Frontal cortex (tissue), 4 donors: ENCODE measurements around the gene C3orf22. TPM values are rescaled to one million over a fixed set of nuclear protein-coding genes. Genes with fewer than 3 reads are reported as not detected.
"Not testable (repeated sequence)": the region's sequence is repeated elsewhere in the genome, so short reads cannot be mapped to it uniquely, and the experiment has no call there.

Experiments
- DNase-seq, 2 donors: peaks; one replicate each; pipeline ENCODE4 v3.0.0; 2012; ENCODE audit warnings: low spot score in 2 of 2
- FAIRE-seq: peaks from 2 replicates; lab custom pipeline; 2012; peaks lifted over from hg19 to GRCh38; lab: Jason Lieb, UNC
- total RNA-seq: library from RNA; depleted of rRNA; stranded (reverse); fragments of >200 nt; gene quantifications from one replicate; pipeline ENCODE4 v1.2.3, GENCODE V29; 2014
- donor health status: control.
- donor health status: control.
- donor health status: control.

C3orf22 gene
- not detected for total RNA-seq

GRCh38 chr3:126558336-126559071 is at the start of gene C3orf22:
C3orf22 (minus strand) TSS chr3:126558932; CDS start chr3:126553390, 5,542 bp downstream.
- DNase-seq = no peak
- no peak for FAIRE-seq

- no peak for FAIRE-seq
- DNase-seq = peak in 1 of 2 donors; percentile 20
Measured at GRCh38 chr3:126607214-126607908, 48.6 kb upstream of the C3orf22 start.

- DNase-seq (peak in 1 of 2 donors; percentile 9), FAIRE-seq (no peak)
Measured at GRCh38 chr3:126606001-126606400, 47.3 kb upstream of the C3orf22 start.

GRCh38 chr3:126604691-126605090 is 46.0 kb upstream of the C3orf22 start:
- DNase-seq (no peak), FAIRE-seq (no peak)

DNA sequence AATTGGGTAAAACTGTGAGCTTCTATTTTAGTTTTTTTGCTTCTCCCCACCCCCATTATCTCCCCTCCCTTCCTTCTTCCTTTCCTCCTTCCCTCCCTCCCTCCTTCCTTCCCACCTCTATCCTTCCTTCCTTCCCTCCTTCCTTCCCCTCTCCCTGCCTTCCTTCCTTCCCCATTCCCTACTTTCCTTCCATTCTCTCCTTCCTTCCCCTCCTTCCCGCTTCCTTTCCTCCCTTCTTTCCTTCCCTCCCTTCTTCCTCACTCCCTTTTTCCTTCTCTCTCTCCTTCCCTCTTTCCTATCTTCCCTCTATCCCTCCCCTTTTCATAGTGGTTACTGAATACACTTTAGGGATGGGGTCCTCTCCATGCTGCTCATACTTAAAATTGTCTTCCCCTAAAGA is 40.4 kb upstream of the C3orf22 start:
- DNase-seq = no peak
- FAIRE-seq = no peak

DNA sequence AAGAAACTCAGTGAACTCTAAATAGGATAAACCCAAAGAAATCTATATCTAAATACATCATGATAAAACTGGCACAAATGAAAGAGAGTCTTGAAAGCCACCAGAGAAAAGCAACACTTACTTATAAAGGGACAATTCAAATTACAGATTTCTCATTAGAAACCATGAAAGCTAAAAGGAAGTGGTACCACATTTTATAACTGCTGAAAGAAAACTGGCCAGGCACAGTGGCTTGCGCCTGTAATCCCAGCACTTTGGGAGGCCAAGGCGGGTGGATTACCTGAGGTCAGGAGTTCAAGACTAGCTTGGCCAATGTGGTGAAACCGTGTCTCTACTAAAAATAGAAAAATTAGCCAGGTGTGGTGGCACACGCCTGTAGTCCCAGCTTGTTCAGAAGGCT is 36.7 kb upstream of the C3orf22 start:
- DNase-seq, FAIRE-seq: not testable (repeated sequence)

DNA sequence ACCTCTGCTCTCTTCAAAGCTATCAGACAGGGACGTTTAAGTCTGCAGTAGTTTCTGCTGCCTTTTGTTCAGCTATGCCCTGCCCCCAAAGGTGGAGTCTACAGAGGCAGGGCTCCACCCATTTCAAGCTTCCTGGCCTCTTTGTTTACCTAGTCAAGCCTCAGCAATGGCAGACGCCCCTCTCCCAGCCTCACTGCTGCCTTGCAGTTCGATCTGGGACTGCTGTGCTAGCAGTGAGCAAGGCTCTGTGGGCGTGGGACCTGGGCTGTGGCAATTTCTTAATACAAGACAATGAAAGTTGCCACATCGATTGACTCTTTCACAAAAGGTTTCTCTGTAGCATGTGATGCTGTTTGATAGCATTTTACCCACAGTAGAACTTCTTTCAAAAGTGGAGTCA is 32.8 kb upstream of the C3orf22 start:
- not testable (repeated sequence) for DNase-seq, FAIRE-seq

- DNase-seq (no peak), FAIRE-seq (no peak)
Measured at GRCh38 chr3:126582311-126582710, 23.6 kb upstream of the C3orf22 start.

- DNase-seq (no peak), FAIRE-seq (no peak)
Measured at GRCh38 chr3:126581569-126581968, 22.8 kb upstream of the C3orf22 start.

DNA sequence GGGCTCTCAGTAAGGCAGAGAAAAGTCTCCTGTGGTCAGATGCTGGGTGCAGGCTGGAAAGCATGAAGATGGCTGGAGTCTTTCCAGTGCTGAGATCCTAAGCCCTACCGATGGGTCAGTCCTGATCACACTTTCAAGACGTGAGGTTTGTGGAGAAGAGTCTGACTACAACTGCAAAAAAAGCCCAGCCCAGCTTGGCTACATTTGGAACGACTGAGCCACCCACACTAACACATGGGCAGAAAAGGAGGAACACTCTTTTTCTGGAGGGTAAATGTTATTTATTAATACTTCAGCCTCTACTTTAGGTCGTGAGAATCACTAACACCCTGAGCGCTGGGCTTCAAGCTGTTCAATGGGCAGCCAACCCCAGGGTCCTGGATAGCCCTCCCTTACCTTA is 22.0 kb upstream of the C3orf22 start:
- DNase-seq (no peak), FAIRE-seq (no peak)

GRCh38 chr3:126578702-126579101 is 20.0 kb upstream of the C3orf22 start:
- no peak for FAIRE-seq
- no peak for DNase-seq

- FAIRE-seq (no peak), DNase-seq (no peak)
Measured at GRCh38 chr3:126577261-126577660, 18.5 kb upstream of the C3orf22 start.

DNA sequence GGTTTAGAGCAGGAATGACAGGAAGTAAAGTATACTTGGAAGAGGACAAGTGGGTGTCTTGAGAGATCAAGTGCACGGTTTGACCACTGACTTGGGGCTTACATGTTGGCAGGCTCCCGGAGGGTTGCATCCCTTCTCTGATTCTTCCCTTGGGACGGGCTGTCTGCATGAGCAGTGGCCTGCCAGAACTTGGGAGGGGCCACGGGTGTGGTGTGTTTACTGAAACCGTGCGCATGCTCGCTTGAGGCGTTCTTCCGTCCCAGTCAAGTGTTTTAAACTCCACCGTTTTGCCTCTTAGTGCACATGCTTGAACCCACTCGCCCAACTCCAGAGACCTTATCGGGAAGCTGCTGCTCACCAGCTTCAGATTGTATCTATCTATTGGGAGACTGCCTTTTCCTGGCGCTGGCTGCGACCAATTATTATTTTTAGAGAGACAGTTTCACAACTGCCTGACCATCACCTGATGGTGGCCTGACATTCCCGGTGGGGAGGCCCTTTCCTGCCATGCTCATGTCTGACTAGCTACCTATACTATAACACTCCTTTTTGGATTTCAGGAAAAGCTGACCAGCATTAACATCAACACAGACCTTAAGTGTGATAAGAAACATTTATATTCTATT is 14.9 kb upstream of the C3orf22 start:
- no peak for DNase-seq
- FAIRE-seq = no peak

- DNase-seq = no peak
- FAIRE-seq = no peak
Measured at GRCh38 chr3:126571078-126571477, 12.3 kb upstream of the C3orf22 start.

- DNase-seq (no peak), FAIRE-seq (no peak)
Measured at GRCh38 chr3:126570103-126570541, 11.4 kb upstream of the C3orf22 start.

DNA sequence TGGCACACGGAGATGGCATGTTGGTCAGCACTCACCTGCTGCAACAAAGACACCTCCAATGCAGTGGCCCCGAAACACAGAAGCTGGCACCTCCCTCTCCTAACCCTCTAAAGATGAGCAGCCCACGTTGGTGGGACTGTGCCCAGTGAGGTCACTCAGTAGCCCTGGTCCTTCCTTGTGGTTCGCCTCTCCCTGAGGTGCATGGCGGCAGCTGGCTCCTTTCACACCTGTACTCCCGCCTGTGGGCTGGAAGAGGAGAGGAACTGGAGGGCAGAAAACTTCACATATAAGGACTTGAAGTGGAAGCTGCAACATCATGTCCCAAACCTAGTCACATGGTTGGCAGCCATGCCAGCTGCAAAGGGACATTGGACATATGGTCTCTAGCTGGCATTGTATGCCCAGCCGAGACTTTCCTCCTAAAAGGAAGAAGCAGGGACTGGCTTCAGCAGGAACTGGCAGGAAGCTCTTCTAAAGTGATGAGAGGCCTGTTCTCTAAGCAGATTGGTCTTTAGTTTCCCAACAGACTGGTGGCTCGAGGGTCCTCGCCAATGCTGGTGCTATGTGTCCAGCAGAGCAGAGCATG is 10.8 kb upstream of the C3orf22 start:
- FAIRE-seq = no peak

GRCh38 chr3:126568776-126569342 is 10.1 kb upstream of the C3orf22 start:
- FAIRE-seq (no peak), DNase-seq (no peak)

More for the DNA sequence above, 10.8 kb upstream of the C3orf22 start:
- DNase-seq = no peak

DNA sequence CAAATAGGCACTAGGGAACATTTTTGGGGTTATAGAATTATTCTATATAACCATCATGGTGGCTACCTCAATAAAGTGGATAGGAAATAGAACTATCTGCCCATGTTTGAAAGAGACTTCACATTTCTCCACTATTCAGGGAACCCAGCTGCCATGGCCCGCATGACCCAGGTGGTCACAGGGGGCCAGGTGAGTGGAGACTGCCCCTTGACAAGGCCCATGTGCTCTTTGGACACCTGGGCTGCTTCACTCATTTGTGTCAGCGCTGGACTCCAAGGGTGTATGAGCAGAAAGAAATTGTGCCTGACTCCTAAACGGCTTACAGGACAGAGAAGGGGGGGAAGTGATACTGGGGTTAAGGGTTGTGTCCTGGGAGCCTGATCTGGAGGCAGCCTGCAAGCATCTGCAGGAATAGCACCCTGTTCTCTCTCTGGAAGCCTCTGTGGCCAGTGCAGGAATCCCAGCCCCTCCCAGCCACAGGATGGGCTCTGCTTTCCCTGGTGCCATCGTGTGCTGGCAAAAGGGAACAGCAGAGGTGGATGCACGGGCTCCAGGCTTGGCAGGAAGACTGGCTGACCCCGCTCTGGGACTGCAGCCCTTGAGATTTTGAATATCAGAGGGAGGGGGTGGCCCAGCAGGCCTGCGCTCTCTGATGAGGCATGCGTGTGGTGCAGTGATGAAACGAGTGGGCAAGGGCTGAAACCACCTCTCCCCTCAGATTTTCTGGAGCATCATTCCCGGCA is 9.1 kb upstream of the C3orf22 start:
- FAIRE-seq = no peak

GRCh38 chr3:126562737-126563276 is 4.1 kb upstream of the C3orf22 start:
- no peak for DNase-seq
- FAIRE-seq = no peak

More for the DNA sequence above, 9.1 kb upstream of the C3orf22 start:
- DNase-seq = no peak
